MM.1S (cell line): ENCODE results near the gene WDR76.

ENCODE experiments used
- DNase-seq: peaks from one replicate; pipeline ENCODE4 v3.0.0-alpha.2; 2015
- H2AFZ ChIP-seq: fragments of 300-600 bp; sonication (generic); 2 replicates; pipeline ENCODE4 v1.6.0; 2016; ENCODE audit warnings: antibody characterized with exemption, low read length
- H3F3A ChIP-seq: fragments of 300-600 bp; sonication (generic); 2 replicates; pipeline ENCODE4 v1.6.1; 2016; ENCODE audit warnings: mild to moderate bottlenecking, antibody characterized with exemption, low read length, moderate library complexity, mixed read lengths; ENCODE audit not compliant: insufficient read depth
- H3K27ac ChIP-seq: fragments of 300-600 bp; sonication (generic); 2 replicates; pipeline ENCODE4 v1.5.1; 2016; ENCODE audit warnings: mild to moderate bottlenecking, low read length
- H3K27me3 ChIP-seq: fragments of 300-600 bp; sonication (generic); replicated peaks from 2 replicates; pipeline ENCODE4 v1.6.0; 2016; ENCODE audit warnings: low read length; ENCODE audit not compliant: insufficient read depth
- H3K36me3 ChIP-seq: fragments of 300-600 bp; sonication (generic); replicated peaks from 2 replicates; pipeline ENCODE4 v1.6.1; 2016; ENCODE audit warnings: mild to moderate bottlenecking, low read length, mixed read lengths; ENCODE audit not compliant: insufficient read depth
- H3K4me1 ChIP-seq: fragments of 300-600 bp; sonication (generic); 2 replicates; pipeline ENCODE4 v1.6.1; 2016; ENCODE audit warnings: low read length, mixed read lengths
- H3K4me2 ChIP-seq: fragments of 300-600 bp; sonication (generic); 2 replicates; pipeline ENCODE4 v1.6.0; 2016; ENCODE audit warnings: low read depth, low read length
- H3K4me3 ChIP-seq: fragments of 300-600 bp; sonication (generic); 2 replicates; pipeline ENCODE4 v1.5.1; 2016; ENCODE audit warnings: low read length, mixed read lengths
- H3K79me2 ChIP-seq: fragments of 300-600 bp; sonication (generic); 2 replicates; pipeline ENCODE4 v1.6.1; 2016; ENCODE audit warnings: mixed run types, low read length, mixed read lengths
- H3K9ac ChIP-seq: fragments of 300-600 bp; sonication (generic); 2 replicates; pipeline ENCODE4 v1.6.1; 2016; ENCODE audit warnings: low read length, mixed read lengths
- H3K9me2 ChIP-seq: fragments of 300-600 bp; sonication (generic); replicated peaks from 2 replicates; pipeline ENCODE4 v1.6.1; 2016; ENCODE audit warnings: mild to moderate bottlenecking, low read length, mixed read lengths; ENCODE audit not compliant: insufficient read depth
- H3K9me3 ChIP-seq: fragments of 300-600 bp; sonication (generic); replicated peaks from 2 replicates; pipeline ENCODE4 v1.6.1; 2016; ENCODE audit warnings: mild to moderate bottlenecking, low read length, mixed read lengths; ENCODE audit not compliant: insufficient read depth
- H4K20me1 ChIP-seq: fragments of 300-600 bp; sonication (generic); 2 replicates; pipeline ENCODE4 v1.6.1; 2016; ENCODE audit warnings: mild to moderate bottlenecking, low read length, moderate library complexity, mixed read lengths; ENCODE audit not compliant: insufficient read depth
- CTCF ChIP-seq: fragments of 300-600 bp; sonication (generic); IDR thresholded peaks from 2 replicates; pipeline ENCODE4 v1.5.1; 2016; ENCODE audit warnings: antibody characterized with exemption, low read length, mixed read lengths
- EZH2 ChIP-seq: fragments of 300-600 bp; sonication (generic); optimal IDR thresholded peaks from 2 replicates; pipeline ENCODE3; 2017; ENCODE audit warnings: low read depth, mild to moderate bottlenecking, antibody characterized with exemption, low read length, mixed read lengths
- EZH2phosphoT487 ChIP-seq: fragments of 300-600 bp; sonication (generic); IDR thresholded peaks from 2 replicates; pipeline ENCODE4 v1.6.1; 2018; ENCODE audit warnings: antibody characterized with exemption, low read length

The WDR76 gene

GRCh38 chr15:43878446-43878845 lies 51.6 kb downstream of the WDR76 start:
- H3K4me1 ChIP-seq: no peaks in the 10 kb centered on the region
- H3K36me3 ChIP-seq: no peaks in the 10 kb centered on the region
- H3K27ac ChIP-seq: no peak overlapping the region
- no peaks in the 10 kb centered on the region for H4K20me1 ChIP-seq
- no peak for TF ChIP-seq EZH2
- no peak for TF ChIP-seq EZH2phosphoT487
- no peak for TF ChIP-seq CTCF
- no peaks in the 10 kb centered on the region for H3F3A ChIP-seq
- no peaks in the 10 kb centered on the region for H3K9me3 ChIP-seq
- no peak overlapping the region for H3K4me2 ChIP-seq
- no peaks in the 10 kb centered on the region for H3K27me3 ChIP-seq
- no peaks in the 10 kb centered on the region for H3K9me2 ChIP-seq
- no peaks in the 10 kb centered on the region for H3K79me2 ChIP-seq
- no peak overlapping the region for H3K4me3 ChIP-seq
- no peak overlapping the region for H2AFZ ChIP-seq
- DNase-seq: no peak
- no peak overlapping the region for H3K9ac ChIP-seq

- no peak for DNase-seq
- Histone ChIP-seq H4K20me1 (no peaks in the 10 kb centered on the region), H3K4me1 (no peaks in the 10 kb centered on the region), H3K79me2 (no peaks in the 10 kb centered on the region), H3K4me3 (no peak overlapping the region), H2AFZ (no peak overlapping the region), H3K9ac (no peak overlapping the region), H3K27me3 (no peaks in the 10 kb centered on the region), H3K4me2 (no peak overlapping the region), H3K9me3 (no peaks in the 10 kb centered on the region), H3K36me3 (no peaks in the 10 kb centered on the region), H3F3A (no peaks in the 10 kb centered on the region), H3K9me2 (no peaks in the 10 kb centered on the region), H3K27ac (no peak overlapping the region)
- TF ChIP-seq EZH2phosphoT487 (no peak), CTCF (no peak), EZH2 (no peak)
These were observed 52.9 kb downstream of the WDR76 start for GRCh38 chr15:43879386-43880355.

- Histone ChIP-seq H3K36me3 (no peaks in the 10 kb centered on the region), H2AFZ (no peak overlapping the region), H3K4me1 (no peaks in the 10 kb centered on the region), H3K9ac (no peak overlapping the region), H3K27ac (no peak overlapping the region), H3K9me2 (no peaks in the 10 kb centered on the region), H3F3A (no peaks in the 10 kb centered on the region), H3K9me3 (no peaks in the 10 kb centered on the region), H3K4me2 (no peak overlapping the region), H3K79me2 (no peaks in the 10 kb centered on the region), H3K27me3 (no peaks in the 10 kb centered on the region), H4K20me1 (no peaks in the 10 kb centered on the region), H3K4me3 (no peak overlapping the region)
- TF ChIP-seq EZH2 (no peak), EZH2phosphoT487 (no peak), CTCF (no peak)
- DNase-seq: no peak
These were observed 53.8 kb downstream of the WDR76 start for GRCh38 chr15:43880406-43881194.
